Left ventricle myocardium inferior (tissue), 1 donor: Measurements from ENCODE around the gene SNX8. TPM values are rescaled to one million over a fixed set of nuclear protein-coding genes. Genes with fewer than 3 reads are reported as not detected.

Experiments used
- DNase-seq: peaks from one replicate; pipeline ENCODE4 v3.0.0-alpha.2; 2020
- H3K27ac ChIP-seq: fragments of 200-600 bp; replicated peaks from 2 replicates; pipeline ENCODE4 v1.8.0; 2021
- H3K27me3 ChIP-seq: fragments of 200-600 bp; 2 replicates; pipeline ENCODE4 v1.8.0; 2021; ENCODE audit warnings: low read depth
- H3K36me3 ChIP-seq: fragments of 200-600 bp; 2 replicates; pipeline ENCODE4 v1.8.0; 2021
- H3K4me1 ChIP-seq: fragments of 200-600 bp; 2 replicates; pipeline ENCODE4 v1.8.0; 2021
- H3K4me3 ChIP-seq: fragments of 200-600 bp; 2 replicates; pipeline ENCODE4 v1.8.0; 2021; ENCODE audit warnings: mild to moderate bottlenecking, moderate library complexity
- H3K9me3 ChIP-seq: fragments of 200-600 bp; replicated peaks from 2 replicates; pipeline ENCODE4 v1.8.0; 2021
- CTCF ChIP-seq: fragments of 200-600 bp; IDR thresholded peaks from 2 replicates; pipeline ENCODE4 v1.8.0; 2021; ENCODE audit warnings: antibody characterized with exemption, mild to moderate bottlenecking, borderline replicate concordance
- intact Hi-C: fragments of 100-400 bp; cut with micrococcal nuclease; formaldehyde crosslinking; loops from one replicate; pipeline ENCODE4 v1.11.0; 2022
- total RNA-seq: library from RNA; stranded (reverse); fragmentation: NEBNext Ultra II Directional; extraction: Animal tissue kit (Norgen Biotek cat#: 25700); gene quantifications from one replicate; pipeline ENCODE4 v1.2.1, GENCODE V29; 2021
- donor health status: DM: no; HTN: yes; CAD: no; lungs with severe emphysema.

The SNX8 gene
- total RNA-seq, 1 donor from 2014 or later, result 16.8 TPM

GRCh38 chr7:2301511-2301863 lies 12.8 kb downstream of the SNX8 start:
- H3K36me3 ChIP-seq, result no peaks in the 10 kb centered on the region
- no peak for TF ChIP-seq CTCF
- no peak overlapping the region for H3K4me3 ChIP-seq
- intact Hi-C loops, result no loop called here
- DNase-seq, result no peak
- H3K27me3 ChIP-seq, result no peaks in the 10 kb centered on the region
- H3K9me3 ChIP-seq, result no peaks in the 10 kb centered on the region
- H3K27ac ChIP-seq, result no peak overlapping the region
- H3K4me1 ChIP-seq, result peaks cover 34% of the 10 kb centered on the region

DNA sequence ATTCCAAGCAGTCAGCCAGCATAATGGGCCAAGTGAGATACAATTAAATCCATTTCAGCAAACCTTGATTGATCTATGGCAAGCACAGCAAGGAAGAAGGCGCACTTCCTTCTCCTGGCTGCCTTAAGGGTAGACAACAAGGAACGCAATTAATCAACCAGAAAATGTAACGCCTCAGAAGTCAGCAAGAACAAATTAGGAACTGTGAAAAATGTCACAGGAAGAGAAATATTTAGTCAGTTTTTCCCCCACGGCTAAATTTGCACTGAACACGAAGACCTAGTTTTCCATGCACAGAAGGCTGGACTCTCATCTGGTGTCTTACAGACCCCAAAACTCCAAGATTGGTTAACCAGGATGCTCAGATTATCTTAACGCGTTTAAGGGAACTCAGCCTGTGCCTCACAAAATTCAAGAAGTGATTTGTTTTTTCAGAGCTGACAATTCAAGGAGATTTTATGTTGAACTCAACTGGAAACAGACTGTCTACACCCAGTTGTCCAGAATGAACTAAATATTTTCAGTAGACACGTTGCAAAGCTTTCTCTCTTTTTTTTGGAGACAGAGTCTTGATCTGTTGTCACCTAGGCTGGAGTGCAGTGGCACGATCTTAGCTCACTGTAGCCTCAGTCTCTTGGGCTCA lies 14.2 kb downstream of the SNX8 start:
- no peaks in the 10 kb centered on the region for H3K9me3 ChIP-seq
- peak overlapping the region; percentile 55 for H3K27ac ChIP-seq
- DNase-seq, result no peak
- H3K36me3 ChIP-seq, result no peaks in the 10 kb centered on the region
- intact Hi-C loops, result no loop called here
- peak overlapping the region; percentile 19 for H3K4me3 ChIP-seq
- H3K4me1 ChIP-seq, result peaks cover 29% of the 10 kb centered on the region
- TF ChIP-seq CTCF, result no peak
- no peaks in the 10 kb centered on the region for H3K27me3 ChIP-seq

GRCh38 chr7:2299131-2299829 lies 15.0 kb downstream of the SNX8 start:
- intact Hi-C loops, result no loop called here
- Histone ChIP-seq H3K4me3 (peak overlapping the region; percentile 19), H3K27me3 (no peaks in the 10 kb centered on the region), H3K27ac (peak overlapping the region; percentile 55), H3K9me3 (no peaks in the 10 kb centered on the region), H3K36me3 (no peaks in the 10 kb centered on the region), H3K4me1 (peaks cover 22% of the 10 kb centered on the region)
- no peak for DNase-seq
- no peak for TF ChIP-seq CTCF

DNA sequence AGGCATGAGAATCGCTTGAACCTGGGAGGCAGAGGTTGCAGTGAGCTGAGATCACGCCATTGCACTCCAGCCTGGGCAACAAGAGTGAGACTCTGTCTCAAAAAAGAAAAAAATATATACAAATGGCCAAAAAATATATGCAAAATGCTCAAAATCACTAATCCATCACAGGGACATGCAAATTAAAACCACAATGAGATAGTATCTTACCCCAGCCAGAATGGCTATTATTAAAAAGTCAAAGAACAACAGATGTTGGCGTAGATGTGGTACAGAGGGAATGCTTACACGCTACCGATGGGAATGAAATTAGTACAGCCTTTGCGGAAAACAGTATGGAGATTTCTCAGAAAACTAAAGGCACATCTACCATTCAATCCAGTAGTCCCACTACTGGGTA lies 17.4 kb downstream of the SNX8 start:
- no peak for DNase-seq
- no peaks in the 10 kb centered on the region for H3K36me3 ChIP-seq
- H3K9me3 ChIP-seq, result no peaks in the 10 kb centered on the region
- TF ChIP-seq CTCF, result no peak
- no peaks in the 10 kb centered on the region for H3K27me3 ChIP-seq
- intact Hi-C loops, result no loop called here
- no peak overlapping the region for H3K27ac ChIP-seq
- H3K4me1 ChIP-seq, result peaks cover 13% of the 10 kb centered on the region
- H3K4me3 ChIP-seq, result no peak overlapping the region

DNA sequence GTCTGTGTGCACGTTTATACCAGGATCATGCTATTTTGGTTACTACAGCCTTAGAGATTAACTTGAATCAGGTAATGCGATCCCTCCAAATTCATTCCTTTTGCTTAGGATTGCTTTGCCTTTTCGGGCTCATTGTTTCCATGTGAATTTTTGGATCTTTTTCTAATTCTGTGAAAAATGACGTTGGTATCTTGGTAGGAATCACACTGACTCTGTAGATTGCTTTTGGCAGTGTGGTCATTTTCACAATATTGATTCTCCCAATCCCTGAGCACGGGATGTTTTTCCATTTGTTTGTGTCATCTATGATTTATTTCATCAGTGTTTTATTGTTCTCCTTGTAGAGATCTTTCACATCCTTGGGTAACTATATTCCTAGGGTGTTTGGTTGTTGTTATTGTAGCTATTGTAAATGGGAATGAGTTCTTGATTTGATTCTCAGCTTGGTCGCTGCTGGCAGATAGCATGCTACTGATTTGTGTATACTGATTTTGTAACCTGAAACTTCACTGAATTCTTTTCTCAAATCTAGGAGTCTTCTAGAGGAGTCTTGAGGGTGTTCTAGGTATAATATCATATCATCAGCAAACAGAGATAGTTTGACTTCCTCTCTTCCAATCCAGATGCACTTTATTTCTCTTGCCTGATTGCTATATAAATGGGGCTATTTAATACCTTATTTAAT lies 18.2 kb downstream of the SNX8 start:
- no peak for TF ChIP-seq CTCF
- Histone ChIP-seq H3K27me3 (no peaks in the 10 kb centered on the region), H3K4me1 (peaks cover 13% of the 10 kb centered on the region), H3K4me3 (no peak overlapping the region), H3K36me3 (no peaks in the 10 kb centered on the region), H3K9me3 (no peaks in the 10 kb centered on the region), H3K27ac (no peak overlapping the region)
- intact Hi-C loops, result no loop called here
- no peak for DNase-seq
